NT2/D1 (cell line): ENCODE measurements around the gene ABCG2.

Experiments
- YY1 ChIP-seq: IDR thresholded peaks from 2 replicates; pipeline ENCODE4 v1.6.1; 2011; ENCODE audit not compliant: insufficient read length, insufficient read depth
- ZNF274 ChIP-seq: IDR thresholded peaks from 2 replicates; pipeline ENCODE4 v1.6.1; 2011; ENCODE audit warnings: mild to moderate bottlenecking, low read depth, low read length

DNA sequence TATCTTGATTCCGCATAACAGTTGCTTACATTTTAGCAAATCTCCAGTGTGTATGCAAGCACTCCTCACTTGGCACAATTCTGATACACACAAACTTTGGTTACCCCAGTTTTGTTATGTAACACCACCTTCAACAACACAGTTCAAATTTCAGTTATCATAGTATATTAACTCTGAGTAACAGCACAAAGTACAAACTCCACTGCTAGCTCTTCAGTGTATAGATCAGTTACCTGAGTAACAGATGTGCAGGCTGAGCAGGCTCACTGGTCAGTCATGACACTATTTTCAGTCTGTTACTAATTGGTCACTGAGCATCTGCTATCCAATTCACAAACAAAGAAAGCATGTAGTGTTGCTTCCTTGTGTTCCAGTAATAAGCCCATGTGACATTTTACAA is 95.6 kb downstream of the ABCG2 start:
- TF ChIP-seq ZNF274 (no peak), YY1 (no peak)
